HepG2 (cell line): ENCODE data around the gene AUTS2.

ENCODE experiments used
- CENPX ChIP-seq: sonication (generic); formaldehyde crosslinking; IDR thresholded peaks from 2 replicates; pipeline ENCODE4 v1.9.0; 2021; ENCODE audit warnings: mild to moderate bottlenecking, missing genetic modification reagents, moderate library complexity
- ELF1 ChIP-seq: sonication (generic); formaldehyde crosslinking; IDR thresholded peaks from 2 replicates; pipeline ENCODE4 v1.4.0; 2020; ENCODE audit warnings: missing genetic modification reagents
- FOXO1 ChIP-seq: sonication (generic); formaldehyde crosslinking; IDR thresholded peaks from 2 replicates; pipeline ENCODE4 v1.4.0; 2020; ENCODE audit warnings: missing genetic modification reagents
- MAX ChIP-seq: IDR thresholded peaks from 2 replicates; pipeline ENCODE4 v1.6.1; 2012; ENCODE audit warnings: inconsistent platforms
- MXI1 ChIP-seq: IDR thresholded peaks from 3 replicates; pipeline ENCODE4 v1.6.1; 2012; ENCODE audit warnings: low read depth, low read length, inconsistent platforms, borderline replicate concordance
- NPAS2 ChIP-seq: sonication (generic); formaldehyde crosslinking; IDR thresholded peaks from 2 replicates; pipeline ENCODE4 v1.8.0; 2022; ENCODE audit warnings: mild to moderate bottlenecking, missing genetic modification reagents, borderline replicate concordance
- NR0B2 ChIP-seq: sonication (generic); formaldehyde crosslinking; IDR thresholded peaks from 2 replicates; pipeline ENCODE4 v1.4.0; 2020; ENCODE audit warnings: mild to moderate bottlenecking, missing genetic modification reagents
- PRDM4 ChIP-seq: sonication (generic); formaldehyde crosslinking; IDR thresholded peaks from 2 replicates; pipeline ENCODE4 v1.9.0; 2021; ENCODE audit warnings: missing genetic modification reagents, borderline replicate concordance
- PTBP1 ChIP-seq: fragments of 200-400 bp; formaldehyde crosslinking; IDR thresholded peaks from 2 replicates; pipeline ENCODE4 v1.6.1; 2018; ENCODE audit warnings: low read length, low read depth; ENCODE audit not compliant: poor library complexity, severe bottlenecking
- U2AF1 ChIP-seq: fragments of 200-400 bp; formaldehyde crosslinking; optimal IDR thresholded peaks from 2 replicates; pipeline ENCODE3; 2017; ENCODE audit warnings: mild to moderate bottlenecking, low read depth, low read length
- ZKSCAN8 ChIP-seq: IDR thresholded peaks from 2 replicates; pipeline ENCODE4 v1.6.1; 2016; ENCODE audit warnings: borderline replicate concordance, missing genetic modification reagents, missing compliant biosample characterization
- TF ChIP-seq, protein P1 (sequence below): sonication (generic); formaldehyde crosslinking; IDR thresholded peaks from 2 replicates; pipeline ENCODE4 v1.5.0; 2020; ENCODE audit warnings: mild to moderate bottlenecking, missing genetic modification reagents, moderate library complexity
- TF ChIP-seq, protein P2 (sequence below): sonication (generic); formaldehyde crosslinking; IDR thresholded peaks from 2 replicates; pipeline ENCODE4 v1.4.0; 2020; ENCODE audit warnings: missing genetic modification reagents

DNA sequence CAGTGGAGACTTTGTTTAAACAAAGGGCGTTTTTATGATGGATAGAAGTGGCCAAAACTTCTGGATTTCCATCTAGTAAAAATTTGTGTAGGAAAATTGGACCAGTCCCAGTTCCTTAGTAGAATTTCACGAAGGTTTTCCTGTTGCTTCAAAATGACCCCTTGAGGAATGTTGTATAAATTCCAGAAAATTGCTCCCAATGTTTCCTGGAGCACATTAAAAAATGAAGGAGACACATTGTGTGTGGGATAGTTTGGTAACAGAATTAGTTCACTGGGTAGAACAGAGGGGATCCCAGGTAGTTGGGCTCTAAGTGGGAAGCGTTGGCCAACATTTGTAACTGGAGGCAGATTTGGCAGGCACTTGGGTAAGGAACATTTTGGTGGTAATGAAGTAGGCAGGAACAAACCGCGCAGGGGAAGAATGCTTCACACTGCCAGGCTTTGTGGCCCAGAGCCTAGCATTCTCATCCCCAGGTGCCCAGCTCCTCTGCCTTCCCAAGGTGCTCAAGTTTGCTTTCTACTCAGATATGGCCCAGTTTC lies 758.6 kb downstream of the AUTS2 start:
- TF ChIP-seq, protein P1, sequence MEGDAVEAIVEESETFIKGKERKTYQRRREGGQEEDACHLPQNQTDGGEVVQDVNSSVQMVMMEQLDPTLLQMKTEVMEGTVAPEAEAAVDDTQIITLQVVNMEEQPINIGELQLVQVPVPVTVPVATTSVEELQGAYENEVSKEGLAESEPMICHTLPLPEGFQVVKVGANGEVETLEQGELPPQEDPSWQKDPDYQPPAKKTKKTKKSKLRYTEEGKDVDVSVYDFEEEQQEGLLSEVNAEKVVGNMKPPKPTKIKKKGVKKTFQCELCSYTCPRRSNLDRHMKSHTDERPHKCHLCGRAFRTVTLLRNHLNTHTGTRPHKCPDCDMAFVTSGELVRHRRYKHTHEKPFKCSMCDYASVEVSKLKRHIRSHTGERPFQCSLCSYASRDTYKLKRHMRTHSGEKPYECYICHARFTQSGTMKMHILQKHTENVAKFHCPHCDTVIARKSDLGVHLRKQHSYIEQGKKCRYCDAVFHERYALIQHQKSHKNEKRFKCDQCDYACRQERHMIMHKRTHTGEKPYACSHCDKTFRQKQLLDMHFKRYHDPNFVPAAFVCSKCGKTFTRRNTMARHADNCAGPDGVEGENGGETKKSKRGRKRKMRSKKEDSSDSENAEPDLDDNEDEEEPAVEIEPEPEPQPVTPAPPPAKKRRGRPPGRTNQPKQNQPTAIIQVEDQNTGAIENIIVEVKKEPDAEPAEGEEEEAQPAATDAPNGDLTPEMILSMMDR (CRISPR knock-in tag): no peak
- no peak for TF ChIP-seq NPAS2 (CRISPR knock-in tag)
- no peak for TF ChIP-seq MAX
- no peak for TF ChIP-seq CENPX (CRISPR knock-in tag)
- TF ChIP-seq ZKSCAN8: no peak
- no peak for TF ChIP-seq PTBP1
- no peak for TF ChIP-seq PRDM4
- no peak for TF ChIP-seq NR0B2 (CRISPR knock-in tag)
- no peak for TF ChIP-seq MXI1
- no peak for TF ChIP-seq U2AF1
- TF ChIP-seq FOXO1 (CRISPR knock-in tag): no peak
- TF ChIP-seq, protein P2, sequence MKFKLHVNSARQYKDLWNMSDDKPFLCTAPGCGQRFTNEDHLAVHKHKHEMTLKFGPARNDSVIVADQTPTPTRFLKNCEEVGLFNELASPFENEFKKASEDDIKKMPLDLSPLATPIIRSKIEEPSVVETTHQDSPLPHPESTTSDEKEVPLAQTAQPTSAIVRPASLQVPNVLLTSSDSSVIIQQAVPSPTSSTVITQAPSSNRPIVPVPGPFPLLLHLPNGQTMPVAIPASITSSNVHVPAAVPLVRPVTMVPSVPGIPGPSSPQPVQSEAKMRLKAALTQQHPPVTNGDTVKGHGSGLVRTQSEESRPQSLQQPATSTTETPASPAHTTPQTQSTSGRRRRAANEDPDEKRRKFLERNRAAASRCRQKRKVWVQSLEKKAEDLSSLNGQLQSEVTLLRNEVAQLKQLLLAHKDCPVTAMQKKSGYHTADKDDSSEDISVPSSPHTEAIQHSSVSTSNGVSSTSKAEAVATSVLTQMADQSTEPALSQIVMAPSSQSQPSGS (CRISPR knock-in tag): no peak
- no peak for TF ChIP-seq ELF1
